KBM-7 (cell line): ENCODE data around the gene PLXNB1.

ENCODE experiments used
- DNase-seq: peaks from one replicate; pipeline ENCODE4 v3.0.0-alpha.2; 2015
- in situ Hi-C: fragments of 300-500 bp; cut with MboI; formaldehyde crosslinking; loops from 2 replicates; pipeline ENCODE4 v1.14.3; 2020; ENCODE audit warnings: low sequenced_read_pairs, low pct_unique_long_range_greater_than_20kb, mixed read lengths

The PLXNB1 gene

DNA sequence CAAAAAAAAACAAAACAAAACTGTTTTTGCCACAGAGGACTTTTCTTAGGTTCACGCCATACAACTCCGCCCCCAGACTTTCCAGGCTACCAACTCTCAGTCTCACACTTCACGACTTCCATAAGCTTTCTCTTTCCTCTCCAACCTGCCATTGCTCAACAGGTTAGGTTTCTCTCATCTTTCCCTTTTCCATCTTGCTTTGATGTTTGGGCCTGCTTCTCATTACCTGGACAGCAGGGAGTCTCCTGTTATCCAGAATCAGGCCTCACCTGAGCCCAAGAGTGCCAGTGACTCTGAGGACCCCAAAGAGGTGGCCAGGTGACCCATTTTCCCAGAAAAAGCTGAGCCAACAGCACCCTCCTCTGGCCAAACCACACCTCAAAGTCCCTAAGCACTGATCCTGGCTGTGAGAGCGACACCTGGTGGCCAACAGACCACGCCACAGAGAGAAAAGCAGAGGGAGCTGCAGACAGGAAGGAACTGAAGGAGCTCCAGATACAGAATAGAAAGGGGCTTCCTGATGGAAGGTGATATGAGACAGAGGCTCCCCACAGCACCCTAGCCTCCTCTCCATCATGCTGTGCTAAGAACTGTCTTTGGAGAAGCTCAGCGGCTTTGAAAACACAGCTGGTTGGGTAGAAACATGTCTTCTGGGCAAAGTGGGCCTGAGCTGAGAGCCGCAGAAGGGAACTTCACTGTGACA lies 6.0 kb upstream of the PLXNB1 start:
- DNase-seq = peak; percentile 92
- in situ Hi-C loops = no loop called here

- no peak for DNase-seq
- in situ Hi-C loops = no loop called here
Observed at GRCh38 chr3:48435223-48435595, 5.3 kb upstream of the PLXNB1 start.

- in situ Hi-C loops = no loop called here
- DNase-seq = no peak
Observed at GRCh38 chr3:48434591-48435222, 4.8 kb upstream of the PLXNB1 start.

- no peak for DNase-seq
- in situ Hi-C loops = no loop called here
Observed at GRCh38 chr3:48433472-48434118, 3.7 kb upstream of the PLXNB1 start.

GRCh38 chr3:48432411-48433371 lies 2.8 kb upstream of the PLXNB1 start:
- DNase-seq = peak; percentile 20
- in situ Hi-C loops = no loop called here

DNA sequence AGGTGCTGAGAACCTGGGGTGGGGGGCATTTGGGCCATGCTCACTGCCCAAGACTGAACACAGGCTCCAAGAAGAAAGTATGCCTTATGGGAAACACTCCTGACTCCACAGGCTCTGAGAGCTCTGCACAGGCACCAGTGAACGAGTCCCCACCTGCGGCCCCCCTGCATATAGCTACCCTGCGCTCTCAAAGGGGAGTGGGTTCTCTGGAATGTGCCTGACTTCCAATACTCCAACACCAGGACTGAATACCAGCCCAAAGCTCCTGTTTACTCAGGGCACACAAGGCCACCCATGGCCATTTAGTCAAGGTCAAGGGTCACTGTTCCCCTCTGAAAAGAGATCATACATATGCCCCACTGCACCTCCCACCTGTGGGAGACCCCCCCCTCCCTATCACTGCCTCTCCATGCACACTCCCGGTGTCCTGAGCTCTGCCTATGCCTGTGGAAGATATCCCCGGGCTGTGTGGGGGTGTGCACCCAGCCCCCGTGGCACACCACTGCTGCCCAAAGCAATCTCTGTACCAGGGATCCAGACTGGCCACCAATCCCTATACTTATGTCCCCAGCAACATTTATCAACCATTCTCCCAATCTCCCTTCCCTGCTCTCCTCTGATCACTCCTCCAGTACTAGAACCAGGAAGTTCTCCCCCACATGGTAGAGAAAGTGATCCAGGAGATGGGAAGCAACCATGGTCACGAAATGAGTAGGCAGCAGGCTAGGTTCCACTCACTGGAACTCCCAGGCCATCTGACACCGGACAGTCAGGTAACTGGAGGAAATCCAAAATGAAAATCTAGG lies 1.5 kb upstream of the PLXNB1 start:
- in situ Hi-C loops = no loop called here
- no peak for DNase-seq

DNA sequence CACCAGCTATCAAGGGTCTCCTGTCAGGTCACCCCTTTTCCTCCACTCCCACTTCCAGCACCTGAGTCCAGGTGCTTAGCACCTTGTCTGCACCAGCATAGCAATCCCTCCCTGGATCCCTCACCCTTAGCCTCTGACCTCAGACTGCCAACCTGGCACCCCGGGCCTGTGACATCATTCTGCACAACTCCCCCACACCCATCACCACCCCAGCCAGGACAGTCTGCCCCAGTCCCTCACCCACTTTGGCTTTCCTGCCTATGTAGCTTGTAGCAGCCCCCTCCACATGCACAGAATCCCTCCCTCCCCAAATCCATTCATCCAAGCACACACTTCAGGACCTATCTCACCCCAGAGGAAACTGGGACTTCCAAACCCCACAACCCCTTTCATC lies 819 bp upstream of the PLXNB1 start:
- DNase-seq = no peak
- in situ Hi-C loops = no loop called here

DNA sequence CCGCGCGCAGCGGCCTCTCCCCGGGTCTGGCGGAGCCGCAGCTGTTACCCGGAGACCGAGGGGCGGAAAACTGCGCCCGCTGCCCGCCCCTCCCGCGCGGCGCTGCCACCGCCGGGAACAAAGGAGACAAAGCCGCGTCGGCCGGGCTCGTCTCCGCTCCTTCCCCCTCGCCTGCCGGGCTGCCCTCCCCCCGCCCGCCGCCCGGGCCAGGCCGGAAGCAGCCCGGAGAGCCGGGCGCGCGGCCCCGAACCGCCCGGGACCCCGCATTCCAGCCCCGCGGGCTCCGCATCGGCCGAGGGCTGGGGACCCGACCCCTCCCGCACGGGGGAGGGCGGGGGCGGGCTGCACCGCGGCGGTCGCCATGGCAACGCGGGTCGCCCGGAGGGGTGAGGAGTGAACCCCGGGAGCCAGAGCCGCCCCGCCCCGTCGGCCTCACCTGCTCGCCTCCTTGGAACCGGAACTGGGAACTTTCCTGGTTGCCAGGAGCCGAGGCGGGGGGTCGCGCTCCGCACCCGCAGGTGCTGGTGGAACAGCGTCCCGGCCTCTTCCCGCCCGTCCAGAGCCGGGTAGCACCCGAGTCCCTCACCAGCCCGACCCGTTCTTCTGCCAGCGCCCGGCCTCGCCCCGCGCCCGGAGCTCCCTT lies 448 bp downstream of the PLXNB1 start:
- DNase-seq = no peak
- in situ Hi-C loops = loop anchor here (10.0 kb wide), 1 partner anchor 155 kb away; no protein-coding TSS in a partner anchor

- in situ Hi-C loops = loop anchor here (10.0 kb wide), 1 partner anchor 154 kb away; no protein-coding TSS in a partner anchor
- DNase-seq = peak; percentile 10
Observed at GRCh38 chr3:48428572-48429316, 1.1 kb downstream of the PLXNB1 start.

DNA sequence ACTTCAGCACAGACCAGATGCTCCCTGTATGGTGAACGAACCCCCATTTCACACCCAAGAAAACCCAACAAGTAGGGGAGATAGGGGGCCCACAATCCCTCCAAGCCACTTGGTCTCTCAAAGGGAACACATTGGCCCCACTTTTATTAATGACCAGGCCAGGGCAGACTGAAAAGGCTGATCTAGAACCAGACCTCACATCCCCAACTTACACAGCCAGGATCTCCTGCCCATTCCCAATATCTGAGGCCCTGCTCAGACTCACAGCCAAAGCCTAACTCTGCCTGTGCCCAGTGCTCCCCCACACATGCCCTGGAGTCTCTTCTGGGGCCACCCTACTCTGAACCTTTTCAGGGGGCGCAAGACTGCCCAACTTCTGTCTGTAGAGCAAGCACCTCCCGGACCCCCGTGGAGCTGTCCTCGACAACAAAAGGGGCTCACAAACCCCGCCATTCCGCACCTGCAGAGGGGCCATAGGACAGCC lies 1.8 kb downstream of the PLXNB1 start:
- in situ Hi-C loops = loop anchor here (10.0 kb wide), 1 partner anchor 153 kb away; no protein-coding TSS in a partner anchor
- DNase-seq = no peak

DNA sequence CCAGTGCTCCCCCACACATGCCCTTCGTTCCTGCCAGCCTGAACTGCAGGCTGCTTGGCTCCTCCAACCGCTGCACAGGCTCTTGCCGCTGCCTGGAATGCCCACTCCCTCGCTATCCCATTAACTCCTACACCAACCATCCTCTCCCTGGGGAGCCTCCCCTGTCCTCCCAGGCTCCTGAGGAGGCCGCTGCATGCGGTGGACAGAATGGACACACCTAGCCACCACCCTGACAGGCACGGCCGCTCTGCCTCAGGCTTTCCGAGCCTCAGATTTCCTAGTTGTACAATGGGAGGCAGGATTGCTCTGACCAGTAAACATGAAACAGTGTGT lies 2.3 kb downstream of the PLXNB1 start:
- no peak for DNase-seq
- in situ Hi-C loops = loop anchor here (10.0 kb wide), 1 partner anchor 153 kb away; no protein-coding TSS in a partner anchor

DNA sequence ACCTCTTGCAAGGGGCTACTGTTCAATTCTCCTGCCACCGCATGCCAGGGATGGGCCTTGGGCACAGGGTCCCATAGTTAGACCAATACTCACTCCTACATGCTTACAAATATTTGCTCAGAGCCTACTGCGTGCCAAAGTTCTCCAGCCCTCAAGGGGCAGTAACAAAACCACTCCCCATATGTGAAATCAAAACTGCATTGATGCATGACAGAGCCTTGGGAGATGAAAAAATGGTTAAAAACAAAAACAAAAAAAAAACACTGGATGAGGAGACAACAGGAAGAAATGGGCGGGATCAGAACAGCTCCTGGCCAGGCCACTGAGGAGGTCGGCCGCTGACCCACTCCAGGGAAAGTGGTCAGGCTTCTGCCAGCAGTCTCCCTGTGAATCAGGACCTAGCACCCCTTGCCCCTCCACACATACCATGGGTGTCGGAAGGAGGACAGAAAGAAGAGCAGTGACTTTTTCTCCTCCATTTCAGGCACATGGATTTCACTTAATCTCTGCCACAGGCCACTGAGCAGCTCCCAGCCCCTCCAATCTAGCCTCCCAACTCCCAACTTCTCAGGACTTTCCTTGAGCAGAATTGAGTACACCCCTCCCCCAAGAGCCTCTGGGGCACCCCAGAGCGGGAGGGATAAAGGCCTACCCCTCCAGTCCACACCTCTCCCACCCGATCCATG lies 2.8 kb downstream of the PLXNB1 start:
- no peak for DNase-seq
- in situ Hi-C loops = loop anchor here (10.0 kb wide), 1 partner anchor 152 kb away; no protein-coding TSS in a partner anchor

DNA sequence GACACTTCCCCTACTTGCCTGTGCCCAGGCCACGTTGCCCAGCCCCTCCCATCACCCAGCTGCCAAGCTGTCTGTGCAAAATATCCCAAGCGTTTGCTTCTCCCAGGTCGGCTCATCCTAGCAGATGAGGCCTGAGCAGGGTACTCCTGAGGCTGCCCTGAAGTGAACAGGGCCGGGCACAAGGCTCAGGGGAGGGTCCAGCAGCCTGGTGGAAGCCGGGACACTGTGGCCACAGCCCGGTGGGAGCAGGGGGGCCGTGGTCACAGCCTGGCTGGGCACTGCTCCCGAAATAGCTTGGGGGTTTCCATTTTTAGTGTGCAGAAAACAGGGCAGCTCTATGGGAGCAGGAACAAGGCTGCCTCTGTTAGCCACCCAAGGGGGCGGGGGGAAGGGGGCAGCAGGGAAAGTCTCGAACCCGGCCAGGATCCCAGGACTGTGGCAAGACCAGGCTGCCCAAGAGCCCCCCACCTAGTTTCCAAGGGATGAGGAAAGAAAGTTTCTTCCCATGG lies 3.4 kb downstream of the PLXNB1 start:
- no peak for DNase-seq
- in situ Hi-C loops = loop anchor here (10.0 kb wide), 1 partner anchor 152 kb away; no protein-coding TSS in a partner anchor

DNA sequence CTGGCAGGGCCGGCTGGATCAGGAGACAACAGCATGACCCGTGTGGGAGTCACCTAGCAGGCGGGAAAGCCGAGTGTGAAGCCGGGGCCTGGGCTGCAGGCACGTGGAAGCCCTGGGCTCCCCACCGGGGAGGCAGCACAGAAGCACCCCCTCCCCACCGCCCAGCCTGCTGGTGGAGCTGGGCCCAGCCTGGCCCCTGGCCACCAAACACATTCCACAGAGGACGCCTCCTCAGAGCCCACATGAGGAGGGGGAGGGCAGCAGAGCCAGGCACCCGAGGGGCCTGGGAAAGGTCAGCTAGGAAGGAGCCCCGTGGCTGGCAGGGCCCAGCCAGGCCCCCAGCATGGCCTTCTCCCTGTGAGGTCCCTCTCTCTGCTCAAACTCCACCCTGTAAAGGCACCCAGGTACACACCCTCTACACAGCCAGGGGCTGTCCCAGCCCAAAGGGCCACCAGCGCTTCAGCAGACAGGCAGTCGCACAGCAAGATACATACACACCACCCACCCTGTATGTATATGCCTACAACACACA lies 4.5 kb downstream of the PLXNB1 start:
- DNase-seq = no peak
- in situ Hi-C loops = loop anchor here (10.0 kb wide), 1 partner anchor 151 kb away; no protein-coding TSS in a partner anchor

GRCh38 chr3:48423883-48424695 lies 5.8 kb downstream of the PLXNB1 start:
- in situ Hi-C loops = loop anchor here (10.0 kb wide), 1 partner anchor 149 kb away; no protein-coding TSS in a partner anchor
- DNase-seq = no peak
